ENCODE data around the gene CENPL.

Gene CENPL

DNA sequence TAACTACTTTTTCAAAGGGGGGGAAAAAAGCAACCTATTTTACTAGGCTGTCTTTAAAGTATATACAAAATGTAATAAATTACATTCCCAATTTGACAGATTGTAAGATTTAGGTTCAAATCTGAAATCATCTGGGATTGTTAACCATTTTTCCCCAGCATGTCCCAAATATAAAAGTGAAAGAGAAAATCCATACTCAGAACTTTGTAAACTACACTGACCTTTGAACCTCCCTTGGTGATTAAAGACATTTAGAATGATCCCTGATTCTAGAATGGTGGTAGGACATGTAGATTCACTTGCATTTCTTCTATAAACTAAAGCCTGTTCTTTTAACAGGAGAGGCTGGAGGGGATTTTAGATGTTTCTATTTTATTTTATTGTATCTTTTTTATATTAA lies 70.9 kb downstream of the CENPL start:
- Histone ChIP-seq H3K4me1 (ENCODE audit: control insufficient read depth, insufficient read depth, low read length) (no peaks in the 10 kb centered on the region), H3K36me3 (ENCODE audit: control insufficient read depth, insufficient read depth, low read length, severe bottlenecking) (peaks cover 81% of the 10 kb centered on the region), H3K4me3 (ENCODE audit: low read length) (no peak overlapping the region), H3K27me3 (replicated peaks; ENCODE audit: control insufficient read depth, insufficient read depth, low read length) (no peaks in the 10 kb centered on the region), H3K9me3 (ENCODE audit: control insufficient read depth, low read length) (no peaks in the 10 kb centered on the region), H3K9ac (ENCODE audit: low read length) (no peak overlapping the region)
- no peak for DNase-seq (ENCODE audit: low read depth)
